NCI-H128 (cell line): ENCODE measurements around the gene MYZAP.

Experiments used
- DNase-seq: peaks from one replicate; lab custom pipeline; 2025; ENCODE audit not compliant: unreplicated experiment; lab: John Stamatoyannopoulos, UW

Gene MYZAP

GRCh38 chr15:57618325-57618724 lies 26.6 kb downstream of the MYZAP start:
- DNase-seq, result no peak

GRCh38 chr15:57619746-57620145 lies 28.0 kb downstream of the MYZAP start:
- no peak for DNase-seq

GRCh38 chr15:57624730-57625129 lies 33.0 kb downstream of the MYZAP start:
- no peak for DNase-seq

GRCh38 chr15:57625703-57626448 lies 34.2 kb downstream of the MYZAP start:
- no peak for DNase-seq

GRCh38 chr15:57626713-57627440 lies 35.2 kb downstream of the MYZAP start:
- DNase-seq, result no peak

GRCh38 chr15:57631386-57632110 lies 39.8 kb downstream of the MYZAP start:
- DNase-seq, result no peak

GRCh38 chr15:57634290-57634689 lies 42.6 kb downstream of the MYZAP start:
- DNase-seq, result no peak

GRCh38 chr15:57635300-57635909 lies 43.7 kb downstream of the MYZAP start:
- no peak for DNase-seq

GRCh38 chr15:57637846-57638245 lies 46.1 kb downstream of the MYZAP start:
- no peak for DNase-seq

- no peak for DNase-seq
These were observed 47.6 kb downstream of the MYZAP start for GRCh38 chr15:57639306-57639705.

- DNase-seq, result no peak
These were observed 49.4 kb downstream of the MYZAP start for GRCh38 chr15:57640930-57641682.

GRCh38 chr15:57643826-57644225 lies 52.1 kb downstream of the MYZAP start:
- no peak for DNase-seq

GRCh38 chr15:57646087-57646486 lies 54.4 kb downstream of the MYZAP start:
- no peak for DNase-seq

- DNase-seq, result no peak
These were observed 55.5 kb downstream of the MYZAP start for GRCh38 chr15:57647071-57647790.

GRCh38 chr15:57647791-57648130 lies 56.1 kb downstream of the MYZAP start:
- no peak for DNase-seq

GRCh38 chr15:57649138-57649537 lies 57.4 kb downstream of the MYZAP start:
- no peak for DNase-seq

- no peak for DNase-seq
These were observed 59.7 kb downstream of the MYZAP start for GRCh38 chr15:57651445-57651844.

- DNase-seq, result no peak
These were observed 60.8 kb downstream of the MYZAP start for GRCh38 chr15:57652481-57652880.

- DNase-seq, result no peak
These were observed 62.6 kb downstream of the MYZAP start for GRCh38 chr15:57654153-57654852.

GRCh38 chr15:57655053-57655452 lies 63.3 kb downstream of the MYZAP start:
- DNase-seq, result no peak
